AG04450 (cell line): ENCODE measurements around the gene UBE3C. TPM values are rescaled to one million over a fixed set of nuclear protein-coding genes. Genes with fewer than 3 reads are reported as not detected.

ENCODE experiments used
- CTCF ChIA-PET: fragments of 300-600, 350-600 bp; formaldehyde crosslinking; extraction: SDS; loops from one replicate; lab custom pipeline; 2022; ENCODE audit warnings: antibody characterized with exemption, inconsistent platforms; lab: Charles Lee
- POLR2A ChIA-PET: fragments of 350-600 bp; formaldehyde crosslinking; extraction: SDS; loops from one replicate; lab custom pipeline; 2021; ENCODE audit warnings: antibody characterized with exemption, inconsistent platforms; lab: Yijun Ruan, JAX
- DNase-seq: peaks from one replicate; pipeline ENCODE4 v3.0.0-alpha.2; 2011; ENCODE audit warnings: low read depth, low spot score
- H3K27ac ChIP-seq: one replicate; pipeline ENCODE4 v1.5.1; 2012; ENCODE audit warnings: low read depth, low read length, control low read depth
- H3K27me3 ChIP-seq: one replicate; pipeline ENCODE4 v1.6.0; 2012; ENCODE audit warnings: low read length; ENCODE audit not compliant: control insufficient read depth, insufficient read depth
- H3K4me3 ChIP-seq: 2 replicates; pipeline ENCODE4 v1.5.1; 2011; ENCODE audit warnings: mild to moderate bottlenecking, low read depth, low read length, control low read depth
- H3K9me3 ChIP-seq: 2 replicates; pipeline ENCODE4 v1.5.1; 2012; ENCODE audit warnings: low read length; ENCODE audit not compliant: control insufficient read depth, insufficient read depth
- polyA plus RNA-seq: library from polyadenylated mRNA; depleted of rRNA; stranded (reverse); fragments of >200 nt; gene quantifications from 2 replicates; pipeline ENCODE4 v1.2.3, GENCODE V29; 2011
- TF ChIP-seq, protein P1 (sequence below): IDR thresholded peaks from 2 replicates; pipeline ENCODE4 v1.5.1; 2011; ENCODE audit warnings: low read depth, low read length, control low read depth, inconsistent platforms

The UBE3C gene
- polyA plus RNA-seq, 1 experiment = 71.2 TPM

DNA sequence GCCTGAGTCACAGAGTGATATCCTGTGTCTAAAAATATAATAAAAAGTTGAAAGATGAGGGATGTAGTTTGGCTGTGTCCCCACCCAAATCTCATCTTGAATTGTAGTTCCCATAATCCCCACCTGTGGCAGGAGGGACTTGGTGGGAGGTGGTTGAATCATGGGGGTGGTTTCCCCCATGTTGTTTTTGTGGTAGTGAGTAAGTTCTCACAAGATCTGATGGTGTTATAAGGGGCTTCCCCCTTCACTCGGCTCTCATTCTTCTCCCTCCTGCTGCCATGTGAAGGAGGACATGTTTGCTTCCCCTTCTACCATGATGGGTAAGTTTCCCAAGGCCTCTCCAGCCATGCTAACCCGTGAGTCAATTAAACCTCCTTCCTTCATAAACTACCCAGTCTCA lies 25.1 kb upstream of the UBE3C start:
- TF ChIP-seq, protein P1, sequence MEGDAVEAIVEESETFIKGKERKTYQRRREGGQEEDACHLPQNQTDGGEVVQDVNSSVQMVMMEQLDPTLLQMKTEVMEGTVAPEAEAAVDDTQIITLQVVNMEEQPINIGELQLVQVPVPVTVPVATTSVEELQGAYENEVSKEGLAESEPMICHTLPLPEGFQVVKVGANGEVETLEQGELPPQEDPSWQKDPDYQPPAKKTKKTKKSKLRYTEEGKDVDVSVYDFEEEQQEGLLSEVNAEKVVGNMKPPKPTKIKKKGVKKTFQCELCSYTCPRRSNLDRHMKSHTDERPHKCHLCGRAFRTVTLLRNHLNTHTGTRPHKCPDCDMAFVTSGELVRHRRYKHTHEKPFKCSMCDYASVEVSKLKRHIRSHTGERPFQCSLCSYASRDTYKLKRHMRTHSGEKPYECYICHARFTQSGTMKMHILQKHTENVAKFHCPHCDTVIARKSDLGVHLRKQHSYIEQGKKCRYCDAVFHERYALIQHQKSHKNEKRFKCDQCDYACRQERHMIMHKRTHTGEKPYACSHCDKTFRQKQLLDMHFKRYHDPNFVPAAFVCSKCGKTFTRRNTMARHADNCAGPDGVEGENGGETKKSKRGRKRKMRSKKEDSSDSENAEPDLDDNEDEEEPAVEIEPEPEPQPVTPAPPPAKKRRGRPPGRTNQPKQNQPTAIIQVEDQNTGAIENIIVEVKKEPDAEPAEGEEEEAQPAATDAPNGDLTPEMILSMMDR = no peak
- DNase-seq = no peak
- Histone ChIP-seq H3K9me3 (peaks cover 3% of the 10 kb centered on the region; the same call in 1 of the 2 replicates), H3K27ac (no peak overlapping the region), H3K27me3 (no peaks in the 10 kb centered on the region), H3K4me3 (no peak overlapping the region)
- ChIA-PET CTCF (no interaction called here), POLR2A (no interaction called here)

DNA sequence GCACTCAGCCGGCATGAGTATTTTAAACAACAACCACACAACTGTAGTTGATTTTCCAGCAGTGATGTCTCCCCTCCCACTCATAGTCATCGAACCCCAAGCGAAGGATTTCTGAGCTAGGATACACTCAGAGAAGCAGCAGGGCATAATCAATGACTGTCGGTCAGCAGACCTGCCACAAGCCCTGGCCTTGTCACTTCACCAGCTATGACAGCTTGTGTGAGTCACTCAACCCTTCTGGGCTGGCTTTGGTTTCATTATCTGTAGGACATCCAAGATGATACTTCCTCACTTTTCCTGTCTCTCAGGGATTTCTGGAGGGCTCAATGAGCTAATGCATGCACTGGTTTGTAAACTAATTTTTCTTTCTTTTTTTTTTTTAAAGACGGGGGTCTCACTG lies 22.0 kb upstream of the UBE3C start:
- TF ChIP-seq, protein P1 = no peak
- Histone ChIP-seq H3K4me3 (no peak overlapping the region), H3K27me3 (no peaks in the 10 kb centered on the region), H3K27ac (no peak overlapping the region), H3K9me3 (peaks cover 3% of the 10 kb centered on the region)
- POLR2A ChIA-PET = no interaction called here
- CTCF ChIA-PET = no interaction called here
- DNase-seq = no peak

DNA sequence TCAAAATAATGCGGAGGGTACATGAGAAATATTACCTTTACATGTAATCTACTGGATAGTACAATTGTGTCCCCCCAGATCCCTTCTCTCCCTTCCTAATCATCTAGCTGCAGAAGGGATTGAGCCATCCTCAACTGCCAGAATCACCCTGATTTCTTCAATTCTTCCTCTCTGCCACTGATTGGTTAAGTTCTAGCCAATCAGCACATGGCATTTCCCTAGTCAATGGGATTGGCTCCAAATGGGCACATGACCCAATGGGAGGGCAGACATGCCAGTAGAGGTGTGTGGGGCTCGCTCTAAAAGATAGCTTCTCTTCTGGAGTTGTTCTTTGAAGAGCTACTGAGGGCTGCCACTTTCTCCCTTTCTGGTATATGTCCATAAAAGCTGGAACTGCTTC lies 20.9 kb upstream of the UBE3C start:
- H3K27ac ChIP-seq = no peak overlapping the region
- ChIA-PET POLR2A (no interaction called here), CTCF (interaction anchor here (0.5 kb wide), 1 partner anchor 169 kb away, joined by 3 read pairs; no protein-coding TSS in a partner anchor)
- DNase-seq = no peak
- peaks cover 4% of the 10 kb centered on the region for H3K9me3 ChIP-seq
- TF ChIP-seq, protein P1 = no peak
- H3K4me3 ChIP-seq = no peak overlapping the region
- no peaks in the 10 kb centered on the region for H3K27me3 ChIP-seq

DNA sequence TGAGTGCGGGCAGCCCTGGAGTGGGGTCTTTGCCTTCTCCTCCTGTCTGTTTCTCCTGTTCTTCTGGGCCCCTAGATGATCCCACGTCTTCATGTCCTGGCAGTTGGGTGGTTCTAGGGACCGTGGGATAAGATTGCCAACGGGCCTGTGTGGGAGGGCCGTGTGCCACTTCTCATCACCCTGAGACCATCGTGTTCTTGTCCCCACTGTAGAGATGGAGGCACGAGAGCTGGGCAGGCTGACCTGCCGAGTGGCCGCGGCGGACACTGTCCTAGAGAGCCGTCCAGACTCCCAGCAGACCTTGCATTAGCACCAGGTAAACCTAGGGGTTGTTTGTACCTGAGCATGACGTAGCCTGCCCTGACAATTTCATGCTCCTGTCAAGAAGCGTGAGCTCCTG lies 18.5 kb upstream of the UBE3C start:
- TF ChIP-seq, protein P1 = no peak
- ChIA-PET CTCF (no interaction called here), POLR2A (no interaction called here)
- H3K4me3 ChIP-seq = no peak overlapping the region
- no peak overlapping the region for H3K27ac ChIP-seq
- no peak for DNase-seq
- H3K9me3 ChIP-seq = peaks cover 6% of the 10 kb centered on the region
- no peaks in the 10 kb centered on the region for H3K27me3 ChIP-seq

DNA sequence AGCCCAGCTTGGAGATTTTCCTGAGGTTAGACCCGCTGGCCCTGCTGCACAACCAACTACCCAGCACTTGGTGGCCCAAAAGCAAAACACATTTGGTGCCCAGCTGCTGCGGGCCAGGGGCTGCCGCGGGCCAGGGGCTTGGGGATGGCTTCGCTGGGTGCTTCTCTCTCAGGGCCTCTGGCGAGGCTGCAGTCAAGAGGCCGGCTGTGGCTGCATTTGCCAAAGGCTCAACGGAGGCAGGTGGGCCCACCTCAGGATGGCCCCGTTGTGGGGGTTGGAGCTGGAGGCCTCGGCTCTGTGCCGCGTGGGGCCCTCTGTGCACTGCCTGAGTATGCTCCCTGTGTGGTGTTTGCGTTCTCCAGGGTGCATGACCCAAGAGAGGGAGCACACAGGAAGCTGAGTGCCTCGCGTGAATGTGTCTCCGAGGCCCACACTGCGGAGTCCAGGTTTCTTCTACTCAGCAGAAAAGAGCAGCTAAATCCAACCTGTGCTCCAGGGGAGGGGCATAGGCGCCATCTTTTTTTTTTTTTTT lies 17.5 kb upstream of the UBE3C start:
- peaks cover 6% of the 10 kb centered on the region for H3K9me3 ChIP-seq
- H3K27me3 ChIP-seq = peaks cover 5% of the 10 kb centered on the region
- H3K27ac ChIP-seq = no peak overlapping the region
- no peak for DNase-seq
- CTCF ChIA-PET = no interaction called here
- H3K4me3 ChIP-seq = no peak overlapping the region
- POLR2A ChIA-PET = no interaction called here
- TF ChIP-seq, protein P1 = no peak
